HepG2 (cell line): ENCODE data around the gene SOWAHB. TPM values are rescaled to one million over a fixed set of nuclear protein-coding genes. Genes with fewer than 3 reads are reported as not detected.

Experiments used
- AKAP8 ChIP-seq: sonication (generic); formaldehyde crosslinking; IDR thresholded peaks from 2 replicates; pipeline ENCODE4 v1.5.1; 2020; ENCODE audit warnings: mild to moderate bottlenecking, missing genetic modification reagents
- ESRRA ChIP-seq: sonication (generic); formaldehyde crosslinking; IDR thresholded peaks from 2 replicates; pipeline ENCODE4 v1.5.1; 2020; ENCODE audit warnings: mild to moderate bottlenecking, low read depth, missing genetic modification reagents
- MLLT10 ChIP-seq: sonication (generic); formaldehyde crosslinking; IDR thresholded peaks from 2 replicates; pipeline ENCODE4 v1.4.0; 2020; ENCODE audit warnings: missing genetic modification reagents
- RXRB ChIP-seq: IDR thresholded peaks from 2 replicates; pipeline ENCODE4 v1.6.1; 2016; ENCODE audit warnings: borderline replicate concordance, missing genetic modification reagents, missing compliant biosample characterization
- THAP9 ChIP-seq: sonication (generic); formaldehyde crosslinking; IDR thresholded peaks from 2 replicates; pipeline ENCODE4; 2020; ENCODE audit warnings: missing genetic modification reagents, mild to moderate bottlenecking, borderline replicate concordance
- ZNF253 ChIP-seq: sonication (generic); formaldehyde crosslinking; IDR thresholded peaks from 2 replicates; pipeline ENCODE4 v1.8.0; 2022; ENCODE audit warnings: mild to moderate bottlenecking, missing genetic modification reagents, borderline replicate concordance
- ZNF558 ChIP-seq: sonication (generic); formaldehyde crosslinking; IDR thresholded peaks from 2 replicates; pipeline ENCODE4 v1.9.0; 2022; ENCODE audit warnings: mild to moderate bottlenecking, missing genetic modification reagents, borderline replicate concordance
- ZNF878 ChIP-seq: sonication (generic); formaldehyde crosslinking; IDR thresholded peaks from 2 replicates; pipeline ENCODE4 v1.8.1; 2023; ENCODE audit warnings: mild to moderate bottlenecking, missing genetic modification reagents, moderate library complexity
- ZSCAN20 ChIP-seq: sonication (generic); formaldehyde crosslinking; IDR thresholded peaks from 2 replicates; pipeline ENCODE4 v1.4.0; 2020; ENCODE audit warnings: missing genetic modification reagents, mild to moderate bottlenecking, borderline replicate concordance
- polyA plus RNA-seq, 8 experiments: library from polyadenylated mRNA; depleted of rRNA in 3 of 8; stranded (reverse) in 7 of 8; unstranded in 1 of 8; fragments of >200 nt; fragmentation: Illumina TruSeq in 4 of 8; extraction: Trizol in 4 of 8; gene quantifications; 2 replicates each; pipeline versions ENCODE4 v1.2.1 to v1.2.3, GENCODE V29; 2011 to 2016; ENCODE audit warnings: low read depth in 4 of 8, missing spikeins in 1 of 8, mixed read lengths in 1 of 8; ENCODE audit not compliant: insufficient read depth in 1 of 8
- total RNA-seq, 5 experiments: library from RNA; depleted of rRNA; stranded (reverse); fragments of >200 nt; fragmentation: Illumina TruSeq; extraction: Trizol; gene quantifications; 2 replicates each; pipeline ENCODE4 v1.2.3, GENCODE V29; 2016; ENCODE audit warnings: low read depth in 1 of 5
- TF ChIP-seq, protein P1 (sequence below): sonication (generic); formaldehyde crosslinking; IDR thresholded peaks from 2 replicates; pipeline ENCODE4 v1.5.0; 2020; ENCODE audit warnings: mild to moderate bottlenecking, missing genetic modification reagents, borderline replicate concordance
- TF ChIP-seq, protein P2 (sequence below): sonication (generic); formaldehyde crosslinking; IDR thresholded peaks from 2 replicates; pipeline ENCODE4 v1.4.0; 2020; ENCODE audit warnings: mild to moderate bottlenecking, low read depth, missing genetic modification reagents

The SOWAHB gene
- total and polyA plus RNA-seq, 2 of the 13 experiments (the other 11 are each of a cell fraction or from before 2014, with no cell fraction given), result 0.12 to 0.51 TPM

DNA sequence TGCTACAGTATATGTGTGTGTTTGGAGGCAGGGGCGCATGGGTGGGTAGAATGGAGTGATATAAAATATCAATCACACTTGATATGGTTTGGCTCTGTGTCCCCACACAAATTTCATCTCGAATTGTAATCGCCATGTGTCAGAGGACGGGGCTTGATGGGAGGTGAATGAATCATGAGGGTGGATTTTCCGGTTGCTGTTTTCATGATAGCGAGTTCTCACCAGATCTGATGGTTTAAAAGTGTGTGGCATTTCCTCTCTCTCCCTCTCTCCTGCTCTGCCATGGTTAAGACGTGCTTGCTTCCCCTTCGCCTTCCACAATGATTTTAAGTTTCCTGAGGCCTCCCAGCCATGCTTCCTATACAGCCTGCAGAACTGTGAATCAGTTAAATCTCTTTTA lies 14.8 kb downstream of the SOWAHB start (continued):
- TF ChIP-seq, protein P1, sequence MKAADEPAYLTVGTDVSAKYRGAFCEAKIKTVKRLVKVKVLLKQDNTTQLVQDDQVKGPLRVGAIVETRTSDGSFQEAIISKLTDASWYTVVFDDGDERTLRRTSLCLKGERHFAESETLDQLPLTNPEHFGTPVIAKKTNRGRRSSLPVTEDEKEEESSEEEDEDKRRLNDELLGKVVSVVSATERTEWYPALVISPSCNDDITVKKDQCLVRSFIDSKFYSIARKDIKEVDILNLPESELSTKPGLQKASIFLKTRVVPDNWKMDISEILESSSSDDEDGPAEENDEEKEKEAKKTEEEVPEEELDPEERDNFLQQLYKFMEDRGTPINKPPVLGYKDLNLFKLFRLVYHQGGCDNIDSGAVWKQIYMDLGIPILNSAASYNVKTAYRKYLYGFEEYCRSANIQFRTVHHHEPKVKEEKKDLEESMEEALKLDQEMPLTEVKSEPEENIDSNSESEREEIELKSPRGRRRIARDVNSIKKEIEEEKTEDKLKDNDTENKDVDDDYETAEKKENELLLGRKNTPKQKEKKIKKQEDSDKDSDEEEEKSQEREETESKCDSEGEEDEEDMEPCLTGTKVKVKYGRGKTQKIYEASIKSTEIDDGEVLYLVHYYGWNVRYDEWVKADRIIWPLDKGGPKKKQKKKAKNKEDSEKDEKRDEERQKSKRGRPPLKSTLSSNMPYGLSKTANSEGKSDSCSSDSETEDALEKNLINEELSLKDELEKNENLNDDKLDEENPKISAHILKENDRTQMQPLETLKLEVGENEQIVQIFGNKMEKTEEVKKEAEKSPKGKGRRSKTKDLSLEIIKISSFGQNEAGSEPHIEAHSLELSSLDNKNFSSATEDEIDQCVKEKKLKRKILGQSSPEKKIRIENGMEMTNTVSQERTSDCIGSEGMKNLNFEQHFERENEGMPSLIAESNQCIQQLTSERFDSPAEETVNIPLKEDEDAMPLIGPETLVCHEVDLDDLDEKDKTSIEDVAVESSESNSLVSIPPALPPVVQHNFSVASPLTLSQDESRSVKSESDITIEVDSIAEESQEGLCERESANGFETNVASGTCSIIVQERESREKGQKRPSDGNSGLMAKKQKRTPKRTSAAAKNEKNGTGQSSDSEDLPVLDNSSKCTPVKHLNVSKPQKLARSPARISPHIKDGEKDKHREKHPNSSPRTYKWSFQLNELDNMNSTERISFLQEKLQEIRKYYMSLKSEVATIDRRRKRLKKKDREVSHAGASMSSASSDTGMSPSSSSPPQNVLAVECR (CRISPR knock-in tag), result no peak
- TF ChIP-seq, protein P2, sequence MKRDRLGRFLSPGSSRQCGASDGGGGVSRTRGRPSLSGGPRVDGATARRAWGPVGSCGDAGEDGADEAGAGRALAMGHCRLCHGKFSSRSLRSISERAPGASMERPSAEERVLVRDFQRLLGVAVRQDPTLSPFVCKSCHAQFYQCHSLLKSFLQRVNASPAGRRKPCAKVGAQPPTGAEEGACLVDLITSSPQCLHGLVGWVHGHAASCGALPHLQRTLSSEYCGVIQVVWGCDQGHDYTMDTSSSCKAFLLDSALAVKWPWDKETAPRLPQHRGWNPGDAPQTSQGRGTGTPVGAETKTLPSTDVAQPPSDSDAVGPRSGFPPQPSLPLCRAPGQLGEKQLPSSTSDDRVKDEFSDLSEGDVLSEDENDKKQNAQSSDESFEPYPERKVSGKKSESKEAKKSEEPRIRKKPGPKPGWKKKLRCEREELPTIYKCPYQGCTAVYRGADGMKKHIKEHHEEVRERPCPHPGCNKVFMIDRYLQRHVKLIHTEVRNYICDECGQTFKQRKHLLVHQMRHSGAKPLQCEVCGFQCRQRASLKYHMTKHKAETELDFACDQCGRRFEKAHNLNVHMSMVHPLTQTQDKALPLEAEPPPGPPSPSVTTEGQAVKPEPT, result no peak
- no peak for TF ChIP-seq ZNF878
- TF ChIP-seq ZNF558 (CRISPR knock-in tag), result no peak
- TF ChIP-seq AKAP8 (CRISPR knock-in tag), result no peak
- TF ChIP-seq MLLT10, result no peak
- TF ChIP-seq RXRB (CRISPR knock-in tag), result no peak
- no peak for TF ChIP-seq THAP9 (CRISPR knock-in tag)
- TF ChIP-seq ZNF253 (CRISPR knock-in tag), result no peak
- TF ChIP-seq ESRRA (CRISPR knock-in tag), result no peak
- no peak for TF ChIP-seq ZSCAN20 (CRISPR knock-in tag)
